Fibroblast of peridontal ligament (primary cell): ENCODE data around the gene ZCCHC10.

Source experiments
- DNase-seq: peaks from one replicate; pipeline ENCODE4 v3.0.0-alpha.2; 2010; ENCODE audit errors: extremely low read depth

Gene ZCCHC10

DNA sequence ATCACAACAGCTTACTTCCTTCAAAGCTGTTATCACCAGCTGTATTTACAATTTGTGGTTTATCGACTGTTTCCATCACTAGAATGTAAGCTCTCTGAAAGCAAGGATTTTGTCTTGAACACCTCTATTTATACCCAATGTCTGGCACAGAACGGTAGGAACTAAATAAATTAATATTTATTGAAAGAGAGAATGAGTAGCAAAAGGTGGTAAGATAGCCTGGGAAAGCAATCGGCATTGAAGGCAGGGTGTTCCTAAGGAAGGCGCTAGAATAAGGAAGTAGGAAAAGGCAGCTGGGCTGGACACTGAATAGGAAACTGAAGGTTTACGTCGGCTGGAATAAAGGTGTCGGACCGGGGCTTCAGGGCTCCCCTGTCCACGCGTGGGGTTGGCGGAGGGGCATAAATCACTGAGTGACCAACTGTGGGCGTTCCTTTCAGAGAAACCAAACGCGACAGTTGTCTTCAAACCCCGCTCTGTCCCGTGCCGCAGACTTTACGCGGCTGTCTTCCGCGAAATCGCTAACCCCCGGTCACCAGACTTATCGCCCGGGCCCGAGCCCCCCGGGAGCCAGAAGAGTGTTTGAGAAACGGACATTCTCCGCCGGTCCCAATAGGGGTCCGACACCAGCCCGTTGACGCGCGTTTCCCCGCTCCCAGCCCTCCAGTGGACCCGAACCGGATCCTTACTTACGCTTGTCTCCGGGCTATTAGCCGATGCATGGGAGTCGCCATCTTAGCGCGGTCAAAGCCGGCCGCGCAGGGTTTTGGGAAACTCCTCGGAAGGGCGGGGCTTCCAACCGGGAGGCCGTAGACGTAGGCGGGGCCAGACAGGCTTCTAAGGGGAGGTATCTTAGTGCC is at the start of gene ZCCHC10:
Gene ZCCHC10, minus strand, starts transcription at position 746 of the 860 bp plus-strand sequence. Its CDS starts 12 bp downstream, at position 734.
- peak; percentile 90 for DNase-seq

DNA sequence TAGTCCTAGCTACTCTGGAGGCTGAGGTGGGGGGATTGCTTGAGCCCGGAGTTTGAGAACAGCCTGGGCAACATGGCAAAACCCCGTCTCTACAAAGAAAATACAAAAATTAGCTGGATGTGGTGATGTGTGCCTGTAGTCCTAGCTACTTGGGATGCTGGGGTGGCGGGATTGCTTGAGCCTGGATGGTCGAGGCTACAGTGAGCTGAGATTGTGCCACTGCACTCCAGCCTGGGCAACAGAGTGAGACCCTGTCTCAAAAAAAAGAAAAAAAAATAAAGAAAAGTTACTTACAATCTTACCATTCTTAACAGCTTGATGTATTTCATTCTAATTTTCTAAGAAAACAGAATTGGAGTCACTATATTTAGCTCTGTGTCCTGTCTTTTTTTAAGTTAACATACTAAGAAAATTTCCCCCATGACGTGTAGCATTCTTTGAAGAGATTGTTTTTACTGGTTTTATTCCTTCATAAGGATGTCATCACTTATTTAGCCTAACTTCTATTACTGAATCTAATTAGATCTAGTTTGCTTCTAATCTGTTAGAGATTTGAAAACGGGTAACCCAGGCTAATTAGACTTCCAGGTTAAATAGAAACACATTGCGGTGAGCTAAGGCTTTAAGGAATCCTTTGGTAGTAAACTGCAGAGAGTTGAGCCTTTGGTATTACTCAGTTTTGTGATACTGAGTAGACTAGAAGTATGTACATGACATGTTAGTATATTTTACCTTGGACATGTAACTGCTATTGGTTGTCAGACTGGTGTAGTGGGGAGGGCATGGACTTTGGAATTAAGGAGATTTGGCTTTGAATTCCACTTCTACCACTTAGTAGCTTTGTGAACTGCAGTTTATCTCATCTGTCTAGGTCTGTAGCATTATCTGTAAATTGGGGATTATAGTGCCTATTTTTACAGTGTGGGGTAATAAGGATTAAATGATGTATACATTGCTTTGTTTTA is 49.5 kb upstream of the ZCCHC10 start:
- peak; percentile 80 for DNase-seq

- DNase-seq = no peak
Observed at GRCh38 chr5:133072021-133072420, 45.7 kb upstream of the ZCCHC10 start.

- DNase-seq = no peak
Observed at GRCh38 chr5:133066045-133066444, 39.7 kb upstream of the ZCCHC10 start.

DNA sequence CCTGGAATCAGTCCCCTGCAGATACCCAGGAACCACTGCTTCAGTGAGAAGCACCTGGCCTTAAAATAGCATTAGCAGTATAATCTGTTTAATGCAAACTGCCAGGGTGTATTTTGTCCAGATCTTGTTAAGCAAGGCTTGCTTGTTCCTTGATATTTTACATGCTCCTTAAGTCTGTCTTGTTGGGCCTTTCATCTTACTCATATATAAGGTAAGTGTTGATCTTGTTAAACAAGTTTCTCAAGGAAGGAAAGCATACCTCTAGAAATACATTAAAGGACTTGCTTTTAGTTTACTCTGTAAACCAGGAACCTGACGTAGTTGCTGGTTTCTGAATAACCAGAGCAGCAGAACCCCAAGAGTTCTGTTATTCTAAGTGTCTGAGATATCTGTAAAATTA is 39.1 kb upstream of the ZCCHC10 start:
- no peak for DNase-seq

GRCh38 chr5:133063965-133064364 is 37.6 kb upstream of the ZCCHC10 start:
- no peak for DNase-seq

- DNase-seq = no peak
Observed at GRCh38 chr5:133062276-133062675, 35.9 kb upstream of the ZCCHC10 start.

DNA sequence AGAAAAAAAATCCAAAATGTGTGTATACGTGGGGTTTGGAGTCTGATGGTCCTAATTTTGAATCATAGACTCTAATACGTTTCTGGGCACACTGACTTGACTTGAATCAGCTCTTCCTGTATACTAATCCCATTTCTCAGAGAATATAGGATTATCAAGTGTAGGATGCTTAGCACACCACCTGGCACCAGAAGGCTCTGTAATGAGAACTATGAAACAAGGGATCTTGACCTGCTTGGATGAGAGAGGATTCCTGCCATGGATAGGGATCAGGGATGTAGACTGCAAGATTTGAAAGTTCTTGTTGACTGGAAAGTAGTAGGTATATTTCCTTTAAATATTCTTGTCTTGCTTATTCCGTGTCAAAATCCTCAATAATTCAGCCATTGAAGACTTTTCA is 33.3 kb upstream of the ZCCHC10 start:
- no peak for DNase-seq

- DNase-seq = no peak
Observed at GRCh38 chr5:133056891-133057290, 30.5 kb upstream of the ZCCHC10 start.

DNA sequence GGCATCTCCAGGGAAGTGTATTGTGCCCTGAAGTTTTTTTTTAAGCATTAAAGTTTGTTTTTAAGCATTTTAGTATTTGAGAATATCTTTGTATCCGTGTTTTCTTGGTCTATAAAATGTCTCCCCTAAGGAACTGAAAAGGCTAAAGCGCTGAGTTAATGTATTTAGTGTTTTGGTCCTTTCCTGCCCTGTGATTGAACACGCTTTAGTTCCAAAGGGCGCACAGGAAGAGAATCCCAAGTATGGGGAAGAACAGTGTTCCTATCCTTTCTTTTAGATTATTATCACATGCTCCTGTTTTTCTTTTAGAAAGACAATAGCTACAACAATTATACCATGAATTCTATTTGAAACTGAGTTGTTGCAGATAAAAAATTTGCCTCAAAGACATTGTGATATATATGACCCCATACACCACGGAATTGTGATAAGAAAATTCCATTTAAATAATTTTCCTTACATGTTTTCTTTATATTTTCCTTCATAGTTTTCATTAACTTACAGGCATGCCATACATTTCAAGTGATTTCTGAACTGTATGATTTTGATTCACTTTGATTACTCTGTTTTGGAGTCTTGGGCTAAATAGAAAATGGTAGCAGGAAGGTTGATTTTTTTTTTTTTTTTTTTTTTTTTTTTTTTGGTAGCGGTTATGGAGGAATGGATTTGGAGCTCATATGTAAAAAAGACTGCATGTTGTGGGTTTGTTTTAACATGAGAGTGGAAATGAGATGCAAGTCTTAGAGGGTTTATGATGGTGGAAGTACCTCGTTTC is 28.5 kb upstream of the ZCCHC10 start:
- no peak for DNase-seq

- no peak for DNase-seq
Observed at GRCh38 chr5:133053448-133053847, 27.1 kb upstream of the ZCCHC10 start.

DNA sequence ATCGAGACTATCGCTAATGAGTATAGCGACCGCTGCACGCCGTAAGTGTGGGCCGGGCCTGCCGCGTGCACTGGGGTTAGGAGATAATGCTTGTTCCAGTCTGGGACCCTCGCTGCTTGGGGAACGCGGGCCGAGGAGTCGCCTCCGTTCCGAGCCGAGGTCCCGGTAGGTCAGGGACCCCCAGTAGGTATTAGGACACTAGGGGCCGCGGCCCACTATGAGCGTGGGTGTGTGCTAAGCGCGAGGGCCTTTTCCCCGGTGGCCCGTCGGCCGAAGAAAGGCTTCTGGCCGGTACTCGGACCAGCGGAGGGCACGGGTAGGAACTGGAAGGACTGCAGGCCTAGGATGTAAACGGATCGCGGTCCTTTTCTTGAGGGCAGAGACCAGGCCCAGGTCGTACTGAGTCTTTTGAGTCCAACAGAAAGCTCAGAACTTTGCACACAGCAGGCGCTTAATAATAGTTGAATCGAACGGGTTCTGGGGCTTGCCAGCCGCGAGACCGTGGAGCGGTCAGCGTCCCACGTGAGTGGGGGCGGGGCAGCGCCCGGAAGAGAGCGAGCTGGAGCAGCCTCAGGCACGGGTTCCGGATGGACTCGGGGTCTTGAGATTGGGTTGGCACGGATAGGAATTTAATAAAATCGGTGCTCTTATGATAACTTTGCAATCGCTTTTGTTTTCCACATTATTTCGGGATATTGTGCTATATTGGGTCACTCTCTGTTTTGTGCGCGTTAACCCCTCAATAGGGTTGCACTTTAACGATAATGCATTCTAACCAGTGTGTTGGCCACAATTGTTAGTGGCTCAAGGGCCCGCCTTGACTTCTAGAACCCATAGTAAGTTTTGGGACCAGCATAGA is 26.2 kb upstream of the ZCCHC10 start:
- DNase-seq = peak; percentile 43

DNA sequence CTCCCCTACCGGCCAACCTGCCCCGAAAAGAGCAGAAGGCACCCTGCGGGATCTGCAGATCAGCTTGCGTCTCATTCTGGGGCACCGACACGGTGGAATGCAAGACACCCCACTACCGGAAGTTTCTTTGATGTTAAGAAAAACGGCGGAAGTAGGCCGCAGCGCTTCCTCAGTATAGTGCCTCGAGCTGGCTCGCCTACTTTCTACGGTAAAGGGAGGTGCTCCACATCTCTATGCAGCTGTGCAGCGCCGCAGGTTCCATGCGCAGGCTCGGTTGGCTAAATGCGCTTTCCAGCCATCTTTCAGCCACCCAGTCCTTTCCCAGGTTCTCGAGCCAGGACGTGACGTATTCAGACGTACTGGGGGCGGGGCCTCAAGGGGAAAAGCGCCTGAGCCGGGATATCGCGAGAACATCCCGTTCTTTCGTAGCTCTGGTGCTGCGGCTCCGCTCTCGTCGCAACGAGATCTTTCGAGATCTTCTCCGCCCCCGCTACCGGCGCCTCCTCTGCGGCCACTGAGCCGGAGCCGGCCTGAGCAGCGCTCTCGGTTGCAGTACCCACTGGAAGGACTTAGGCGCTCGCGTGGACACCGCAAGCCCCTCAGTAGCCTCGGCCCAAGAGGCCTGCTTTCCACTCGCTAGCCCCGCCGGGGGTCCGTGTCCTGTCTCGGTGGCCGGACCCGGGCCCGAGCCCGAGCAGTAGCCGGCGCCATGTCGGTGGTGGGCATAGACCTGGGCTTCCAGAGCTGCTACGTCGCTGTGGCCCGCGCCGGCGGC is 25.4 kb upstream of the ZCCHC10 start, which contains the start of gene HSPA4:
Gene HSPA4, plus strand, starts transcription at position 472 of the 775 bp plus-strand sequence. Its CDS starts 238 bp downstream, at position 710.
- DNase-seq = peak; percentile 99

DNA sequence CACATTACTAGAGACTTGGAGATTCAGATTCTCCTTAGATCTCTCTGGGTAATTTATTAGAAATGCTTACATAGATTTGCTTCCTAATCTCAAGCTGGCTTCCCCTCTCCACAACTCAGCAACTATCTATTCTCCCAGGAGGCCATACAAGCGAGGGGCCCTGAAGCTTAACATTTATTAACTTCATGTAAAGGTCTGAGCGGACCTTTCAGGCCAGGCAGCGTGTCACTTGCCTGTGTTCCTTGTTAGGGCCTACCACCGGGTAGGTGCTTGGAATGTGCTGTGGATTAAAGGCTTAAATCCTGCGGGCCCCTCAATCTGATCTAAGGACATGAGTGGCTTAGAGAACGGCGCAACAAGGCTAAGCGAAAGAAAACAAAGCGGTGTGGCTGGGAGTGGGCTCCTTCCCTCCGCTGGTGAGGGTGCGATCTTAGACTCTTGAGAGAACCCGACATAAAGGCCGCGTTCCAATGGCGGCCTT is 24.8 kb upstream of the ZCCHC10 start:
- no peak for DNase-seq

DNA sequence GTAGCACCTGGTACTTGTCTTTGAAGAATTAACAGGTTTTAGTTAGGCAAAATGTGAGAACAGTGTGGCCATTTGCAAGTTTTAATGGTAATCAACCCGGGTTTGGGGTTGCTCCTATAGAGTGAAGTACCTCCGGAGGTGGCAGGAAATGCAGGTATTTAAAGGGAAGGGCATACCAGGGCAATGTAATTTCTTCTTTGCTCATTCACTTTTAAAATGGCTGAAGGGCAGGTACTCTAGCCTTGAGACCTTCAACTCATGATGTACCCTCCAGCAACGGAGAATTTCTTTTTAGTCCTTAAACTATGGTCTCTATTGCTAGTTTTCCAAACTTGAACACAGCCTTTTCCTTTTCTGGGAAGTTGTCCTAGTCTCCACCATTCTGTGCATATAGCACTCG is 24.2 kb upstream of the ZCCHC10 start:
- DNase-seq = no peak

- no peak for DNase-seq
Observed at GRCh38 chr5:133049726-133050048, 23.3 kb upstream of the ZCCHC10 start.

DNA sequence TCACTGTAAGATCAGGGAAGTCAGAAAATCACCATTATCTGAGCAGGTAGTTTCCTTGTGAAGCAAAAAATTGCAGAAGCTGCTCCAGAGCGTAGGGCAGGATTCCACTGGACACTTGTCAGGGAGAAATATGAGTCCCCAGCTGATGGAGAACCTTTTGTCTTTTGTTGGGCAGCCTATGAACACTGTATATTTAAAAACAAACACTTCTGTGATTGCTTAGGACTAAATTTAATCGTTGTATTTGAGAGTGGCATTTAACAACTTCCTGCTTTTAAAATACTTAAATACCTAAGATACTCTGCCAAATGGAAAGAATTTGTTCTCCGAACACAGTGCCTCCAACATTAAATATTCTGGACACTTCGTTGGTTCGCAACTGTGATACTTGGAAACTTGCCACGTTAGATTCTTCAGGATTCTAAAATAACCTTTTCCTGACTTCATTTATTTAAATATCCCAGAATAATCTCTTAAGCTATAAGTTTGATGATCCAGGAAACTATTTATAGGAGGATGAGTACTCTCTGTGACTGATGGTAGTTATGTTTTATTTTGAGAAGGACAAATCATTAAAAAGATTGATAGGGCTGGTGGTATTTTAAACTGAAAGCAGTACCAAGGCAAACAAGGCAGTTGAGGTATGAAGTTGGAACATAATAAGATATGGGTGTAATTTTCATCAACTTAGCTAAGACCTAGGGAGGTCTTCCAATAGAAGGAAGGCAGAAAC is 22.8 kb upstream of the ZCCHC10 start:
- DNase-seq = peak; percentile 33

GRCh38 chr5:133047404-133047803 is 21.1 kb upstream of the ZCCHC10 start:
- DNase-seq = no peak

GRCh38 chr5:133046560-133046959 is 20.2 kb upstream of the ZCCHC10 start:
- peak; percentile 16 for DNase-seq
